HG02759 (cell line): Measurements from ENCODE around the gene IFT27.
"Not testable (repeated sequence)": the region's sequence is repeated elsewhere in the genome, so short reads cannot be mapped to it uniquely, and the experiment has no call there.

ENCODE experiments used
- ATAC-seq: cut with Tn5 transposase; IDR thresholded peaks from one replicate; pipeline ENCODE4 v1.9.1; 2021; ENCODE audit warnings: mild to moderate bottlenecking, moderate library complexity; ENCODE audit not compliant: unreplicated experiment

Gene IFT27

GRCh38 chr22:36745301-36745995, 30.5 kb downstream of the IFT27 start:
- no peak for ATAC-seq

- no peak for ATAC-seq
Observed at GRCh38 chr22:36744791-36745190, 31.1 kb downstream of the IFT27 start.

- no peak for ATAC-seq
Observed at GRCh38 chr22:36744413-36744765, 31.5 kb downstream of the IFT27 start.

- no peak for ATAC-seq
Observed at GRCh38 chr22:36743591-36744412, 32.1 kb downstream of the IFT27 start.

GRCh38 chr22:36743011-36743410, 32.9 kb downstream of the IFT27 start:
- no peak for ATAC-seq

GRCh38 chr22:36741968-36742367, 34.0 kb downstream of the IFT27 start:
- ATAC-seq: no peak

GRCh38 chr22:36741204-36741793, 34.6 kb downstream of the IFT27 start:
- ATAC-seq: no peak

- no peak for ATAC-seq
Observed at GRCh38 chr22:36740716-36741115, 35.2 kb downstream of the IFT27 start.

GRCh38 chr22:36739185-36739584, 36.7 kb downstream of the IFT27 start:
- ATAC-seq: no peak

- no peak for ATAC-seq
Observed at GRCh38 chr22:36738416-36739020, 37.4 kb downstream of the IFT27 start.

GRCh38 chr22:36737776-36738175, 38.1 kb downstream of the IFT27 start:
- no peak for ATAC-seq

- ATAC-seq: no peak
Observed at GRCh38 chr22:36736701-36737320, 39.1 kb downstream of the IFT27 start.

GRCh38 chr22:36734171-36735058, 41.5 kb downstream of the IFT27 start:
- no peak for ATAC-seq

- ATAC-seq: no peak
Observed at GRCh38 chr22:36733271-36733670, 42.6 kb downstream of the IFT27 start.

- ATAC-seq: no peak
Observed at GRCh38 chr22:36732609-36733008, 43.3 kb downstream of the IFT27 start.

- ATAC-seq: no peak
Observed at GRCh38 chr22:36731916-36732315, 44.0 kb downstream of the IFT27 start.

- not testable (repeated sequence) for ATAC-seq
Observed at GRCh38 chr22:36731321-36731720, 44.6 kb downstream of the IFT27 start.

GRCh38 chr22:36730176-36730858, 45.6 kb downstream of the IFT27 start:
- ATAC-seq: no peak

GRCh38 chr22:36729321-36729720, 46.6 kb downstream of the IFT27 start:
- ATAC-seq: no peak

GRCh38 chr22:36728505-36728904, 47.4 kb downstream of the IFT27 start:
- no peak for ATAC-seq
